SK-N-MC (cell line): ENCODE data around the gene BMPR1B.

Experiments used
- EZH2 ChIP-seq: fragments of 200-600 bp; sonication (generic); IDR thresholded peaks from one replicate; pipeline ENCODE4 v1.6.1; 2017; ENCODE audit warnings: antibody characterized with exemption
- FOXP2 ChIP-seq: optimal IDR thresholded peaks from 2 replicates; pipeline ENCODE3; 2011; ENCODE audit warnings: mild to moderate bottlenecking, moderate library complexity; ENCODE audit not compliant: insufficient read depth; ENCODE audit errors: extremely low read length, control extremely low read depth
- POLR2AphosphoS5 ChIP-seq: IDR thresholded peaks from 2 replicates; pipeline ENCODE4 v1.6.1; 2012; ENCODE audit warnings: mild to moderate bottlenecking, low read depth, low read length, borderline replicate concordance

GRCh38 chr4:95050980-95051701 lies 293.4 kb downstream of the BMPR1B start:
- TF ChIP-seq EZH2, result no peak
- no peak for TF ChIP-seq POLR2AphosphoS5
- TF ChIP-seq FOXP2, result no peak
